Measurements from ENCODE around the gene LHX2. TPM values are rescaled to one million over a fixed set of nuclear protein-coding genes. Genes with fewer than 3 reads are reported as not detected.
A peak's percentile ranks its signal among the peaks of the same experiment; 100 is the strongest.

Gene LHX2
- total and polyA plus RNA-seq, 10 donors: 0.20 to 0.35 (median 0.28) TPM; not detected in 5

DNA sequence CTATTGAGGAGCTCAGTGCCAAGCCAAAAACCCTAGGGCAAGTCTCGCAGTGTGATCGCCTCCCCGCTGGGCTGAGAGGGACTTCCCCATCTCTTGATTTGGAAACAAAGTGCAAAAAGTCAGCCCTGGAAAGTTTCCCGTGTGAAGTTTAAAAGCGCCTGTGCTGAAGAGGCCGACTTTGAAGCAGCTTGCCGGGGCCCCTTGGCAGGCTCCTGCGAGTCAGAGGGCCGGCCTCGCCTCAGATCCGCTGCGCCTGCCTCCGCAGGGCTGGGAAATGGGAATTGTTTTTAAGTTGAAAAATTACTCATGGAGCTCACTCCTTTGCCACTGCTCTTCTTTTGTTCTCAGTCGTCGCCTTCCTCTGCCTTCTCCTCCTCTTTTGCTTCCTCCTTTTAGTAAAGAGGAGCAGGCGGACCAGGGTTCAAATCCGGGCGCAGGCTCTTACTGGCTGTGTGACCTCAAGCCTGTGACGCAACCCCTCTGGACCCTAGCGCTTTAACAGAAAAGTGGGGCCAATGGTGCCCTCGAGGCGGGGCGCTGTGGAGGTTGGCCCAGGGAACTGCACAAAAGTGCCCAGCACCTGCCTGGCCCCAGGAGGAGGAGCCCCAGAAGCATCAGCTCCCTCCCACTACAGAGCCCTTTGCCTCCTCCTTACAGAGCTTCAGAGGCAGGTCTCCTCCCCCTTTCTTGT lies 14.7 kb upstream of the LHX2 start:
- H3K36me3 ChIP-seq: no peaks in the 10 kb centered on the region
- DNase-seq: peak; percentile 75
- no peaks in the 10 kb centered on the region for H3K9me3 ChIP-seq
- peak overlapping the region in 2 of 8 donors; percentile 5 to 8 for H3K4me3 ChIP-seq
- 8 to 16% (median 10%) methylated on average over 23 of the region's 23 CpGs for WGBS, 5 donors
- H3K27ac ChIP-seq: no peak overlapping the region
- intact Hi-C loops (cut with DNase I; ENCODE audit: low total_unique reads): no loop called here
- TF ChIP-seq, protein P1, sequence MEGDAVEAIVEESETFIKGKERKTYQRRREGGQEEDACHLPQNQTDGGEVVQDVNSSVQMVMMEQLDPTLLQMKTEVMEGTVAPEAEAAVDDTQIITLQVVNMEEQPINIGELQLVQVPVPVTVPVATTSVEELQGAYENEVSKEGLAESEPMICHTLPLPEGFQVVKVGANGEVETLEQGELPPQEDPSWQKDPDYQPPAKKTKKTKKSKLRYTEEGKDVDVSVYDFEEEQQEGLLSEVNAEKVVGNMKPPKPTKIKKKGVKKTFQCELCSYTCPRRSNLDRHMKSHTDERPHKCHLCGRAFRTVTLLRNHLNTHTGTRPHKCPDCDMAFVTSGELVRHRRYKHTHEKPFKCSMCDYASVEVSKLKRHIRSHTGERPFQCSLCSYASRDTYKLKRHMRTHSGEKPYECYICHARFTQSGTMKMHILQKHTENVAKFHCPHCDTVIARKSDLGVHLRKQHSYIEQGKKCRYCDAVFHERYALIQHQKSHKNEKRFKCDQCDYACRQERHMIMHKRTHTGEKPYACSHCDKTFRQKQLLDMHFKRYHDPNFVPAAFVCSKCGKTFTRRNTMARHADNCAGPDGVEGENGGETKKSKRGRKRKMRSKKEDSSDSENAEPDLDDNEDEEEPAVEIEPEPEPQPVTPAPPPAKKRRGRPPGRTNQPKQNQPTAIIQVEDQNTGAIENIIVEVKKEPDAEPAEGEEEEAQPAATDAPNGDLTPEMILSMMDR (IDR thresholded peaks at IDR 0.05 in 8 of 11, conservative IDR thresholded peaks at IDR 0.05 in 3 of 11): no peak
- TF ChIP-seq POLR2A (IDR thresholded peaks at IDR 0.05): no peak
- no peak for TF ChIP-seq POLR2AphosphoS5 (IDR thresholded peaks at IDR 0.05)
- peaks cover 19 to 42% (median 37%) of the 10 kb centered on the region in 6 donors for H3K4me1 ChIP-seq
- peaks cover 0 to 82% (median 58%) of the 10 kb centered on the region in 7 donors for H3K27me3 ChIP-seq (replicated peaks in 1 of 7)

DNA sequence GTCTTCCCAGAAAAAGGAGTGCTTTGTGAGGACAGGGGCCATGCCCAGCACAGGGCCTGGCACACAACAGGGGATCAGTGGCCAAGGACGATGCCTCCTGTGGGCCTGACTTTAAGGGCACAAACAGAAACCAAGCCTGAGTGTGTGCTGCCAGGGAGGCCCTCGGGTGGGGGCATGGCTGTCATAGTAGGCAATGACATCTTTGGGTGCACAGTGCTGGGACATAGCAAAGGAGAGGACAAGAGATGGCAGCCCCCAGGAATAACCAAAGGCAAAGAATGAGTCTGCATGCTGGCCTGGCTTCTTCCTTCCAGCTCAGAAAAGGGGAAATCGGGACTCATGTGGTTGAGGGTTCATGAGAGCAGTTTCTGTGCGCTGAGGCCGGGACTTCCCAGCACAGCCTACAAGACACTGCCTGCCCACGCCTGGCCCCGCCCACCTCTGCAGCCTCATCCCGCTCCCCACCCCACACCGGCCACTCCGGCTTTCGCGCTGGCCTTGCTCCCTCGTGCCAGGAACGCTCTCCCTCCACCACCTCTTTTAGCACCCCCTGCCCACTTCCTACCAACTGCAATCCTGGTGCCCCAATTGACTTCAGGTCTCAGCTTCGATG lies 13.8 kb upstream of the LHX2 start:
- no peaks in the 10 kb centered on the region for H3K36me3 ChIP-seq
- H3K4me1 ChIP-seq: peaks cover 19 to 42% (median 37%) of the 10 kb centered on the region in 6 donors
- DNase-seq: peak; percentile 84
- H3K4me3 ChIP-seq: peak overlapping the region in 2 of 8 donors; percentile 9 to 65
- H3K27ac ChIP-seq: no peak overlapping the region
- H3K9me3 ChIP-seq: no peaks in the 10 kb centered on the region
- 2 to 6% (median 4%) methylated on average over 14 to 15 of the region's 15 CpGs for WGBS, 5 donors
- H3K27me3 ChIP-seq (replicated peaks in 1 of 7): peaks cover 0 to 91% (median 67%) of the 10 kb centered on the region in 7 donors
- intact Hi-C loops (cut with DNase I; ENCODE audit: low total_unique reads): no loop called here
- TF ChIP-seq POLR2A (IDR thresholded peaks at IDR 0.05) (no peak), POLR2AphosphoS5 (IDR thresholded peaks at IDR 0.05) (peak in 1 of 3 donors; percentile 20)
- TF ChIP-seq, protein P1 (IDR thresholded peaks at IDR 0.05 in 8 of 11, conservative IDR thresholded peaks at IDR 0.05 in 3 of 11): no peak

DNA sequence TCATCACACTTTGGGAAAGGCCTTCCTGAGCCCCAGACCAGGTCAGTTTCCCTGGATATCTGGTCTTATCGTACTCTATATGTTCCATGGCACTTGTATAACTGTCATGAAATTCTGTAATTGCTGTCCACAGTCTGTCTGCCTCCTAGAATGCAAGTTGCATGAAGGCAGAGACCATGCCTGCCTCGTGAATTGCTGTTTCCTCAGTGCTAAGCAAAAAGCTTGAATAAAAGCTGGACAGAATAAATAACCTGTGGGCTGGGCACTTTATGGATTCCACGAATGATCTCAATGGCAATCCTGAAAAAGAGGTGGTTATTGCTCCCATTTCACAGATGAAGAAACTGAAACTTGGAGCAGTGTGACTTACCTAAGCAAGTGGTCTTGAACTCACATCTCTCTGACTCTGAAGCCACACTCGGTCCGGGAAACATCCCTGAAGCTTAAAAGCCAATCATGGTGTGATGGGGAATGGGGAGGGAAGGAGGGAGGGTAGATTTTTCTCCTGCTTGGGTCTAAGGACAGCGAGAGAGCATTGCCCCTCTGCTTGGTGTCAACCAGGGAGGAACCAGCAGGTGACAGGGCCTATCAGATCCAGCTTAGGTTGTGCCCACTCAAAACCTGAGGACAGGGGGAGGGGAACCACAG lies 13.2 kb upstream of the LHX2 start:
- Histone ChIP-seq H3K27me3 (replicated peaks in 1 of 7) (peaks cover 0 to 97% (median 73%) of the 10 kb centered on the region in 7 donors), H3K4me1 (peaks cover 19 to 42% (median 37%) of the 10 kb centered on the region in 6 donors), H3K4me3 (peak overlapping the region in 4 of 8 donors; percentile 9 to 65 (median 20)), H3K9me3 (no peaks in the 10 kb centered on the region), H3K36me3 (no peaks in the 10 kb centered on the region), H3K27ac (no peak overlapping the region)
- DNase-seq: no peak
- 21 to 39% (median 30%) methylated on average over 6 of the region's 6 CpGs for WGBS, 5 donors
- TF ChIP-seq, protein P1 (IDR thresholded peaks at IDR 0.05 in 8 of 11, conservative IDR thresholded peaks at IDR 0.05 in 3 of 11): no peak
- no peak for TF ChIP-seq POLR2AphosphoS5 (IDR thresholded peaks at IDR 0.05)
- no peak for TF ChIP-seq POLR2A (IDR thresholded peaks at IDR 0.05)
- intact Hi-C loops (cut with DNase I; ENCODE audit: low total_unique reads): no loop called here
